Ovary (tissue), 9 donors: ENCODE data around the gene RPA3. TPM values are rescaled to one million over a fixed set of nuclear protein-coding genes. Genes with fewer than 3 reads are reported as not detected.

ENCODE experiments used
- DNase-seq, 5 donors: peaks; one replicate each; pipeline ENCODE4 v3.0.0-alpha.2; 2019 to 2020
- H3K27ac ChIP-seq, 2 donors: fragments of 200-600 bp; one replicate each; pipeline versions ENCODE4 v1.5.1 to v1.8.0; 2019 to 2022
- H3K27me3 ChIP-seq: fragments of 200-600 bp; one replicate; pipeline ENCODE4 v1.8.0; 2022
- H3K36me3 ChIP-seq: fragments of 200-600 bp; sonication (generic); one replicate; pipeline ENCODE4 v1.5.1; 2019
- H3K4me1 ChIP-seq: one replicate; pipeline ENCODE4 v1.8.1; 2013; ENCODE audit warnings: mild to moderate bottlenecking, moderate library complexity; ENCODE audit not compliant: insufficient read depth
- H3K4me3 ChIP-seq: fragments of 200-600 bp; sonication (generic); one replicate; pipeline ENCODE4 v1.5.1; 2017
- H3K9me3 ChIP-seq, 2 donors: fragments of 200-600 bp in 1 of 2; sonication (generic) in 1 of 2; one replicate each; pipeline versions ENCODE4 v1.5.1 to v1.8.1; 2013 to 2019; ENCODE audit warnings: mild to moderate bottlenecking in 1 of 2, moderate library complexity in 1 of 2
- EP300 ChIP-seq: sonication (generic); formaldehyde crosslinking; IDR thresholded peaks from one replicate; pipeline ENCODE4 v1.6.1; 2017; ENCODE audit warnings: antibody characterized with exemption
- POLR2A ChIP-seq: fragments of 450-650 bp; IDR thresholded peaks from one replicate; pipeline ENCODE4 v1.6.1; 2017; ENCODE audit warnings: antibody characterized with exemption, mild to moderate bottlenecking, moderate library complexity
- WGBS, 3 donors: extraction: QIAGEN DNeasy Blood & Tissue Kit in 1 of 3; methylation state at CpG; one replicate each; pipeline versions ENCODE4 v1.1.5 to v1.1.7; 2013 to 2017; 5-methylcytosine and 5-hydroxymethylcytosine counted together
- intact Hi-C, 4 donors: fragments of 100-400 bp; cut with DNase I; formaldehyde crosslinking; loops; one replicate each; pipeline versions ENCODE4 v1.11.0 to v1.15.1; 2022 to 2023
- polyA plus RNA-seq, 2 donors: library from polyadenylated mRNA; stranded (reverse); fragments of 200-250 nt in 1 of 2; fragments of 350-450 nt in 1 of 2; fragmentation: Illumina TruSeq in 1 of 2; extraction: RNeasy Lipid Tissue Mini Kit (QIAGEN cat#74804) in 1 of 2; gene quantifications; one replicate each; pipeline ENCODE4 v1.2.3, GENCODE V29; 2013 to 2014
- total RNA-seq, 7 donors: library from RNA; depleted of rRNA in 2 of 7; stranded (reverse); fragments of >200 nt in 2 of 7; fragmentation: NEBNext Ultra II Directional in 3 of 7; extraction: Animal tissue kit (Norgen Biotek cat#: 25700) in 3 of 7; gene quantifications; one replicate each; pipeline versions ENCODE4 v1.1.0 to v1.2.4, GENCODE V29; 2016 to 2023
- TF ChIP-seq, protein P1 (sequence below), 3 donors: fragments of 450-650 bp in 2 of 3; fragments of 200-600 bp in 1 of 3; IDR thresholded peaks; one replicate each; pipeline versions ENCODE4 v1.5.1 to v1.8.0; 2016 to 2022; ENCODE audit warnings: antibody characterized with exemption in 3 of 3, mild to moderate bottlenecking in 1 of 3
- donor health status: DM: no; HTN: no; CAD: no; lungs with moderate emphysema.
- donor health status: DM: no; HTN: no; CAD: no.
- donor health status: Bipolar disorder and iron deficiency.
- donor health status: DM: yes; HTN: yes; CAD: no.
- donor health status: DM: no; HTN: no; CAD: no.
- donor health status: DM: yes; HTN: yes; CAD: no.

Gene RPA3
- total and polyA plus RNA-seq, 9 donors = 8.6 to 28.6 (median 17.8) TPM

DNA sequence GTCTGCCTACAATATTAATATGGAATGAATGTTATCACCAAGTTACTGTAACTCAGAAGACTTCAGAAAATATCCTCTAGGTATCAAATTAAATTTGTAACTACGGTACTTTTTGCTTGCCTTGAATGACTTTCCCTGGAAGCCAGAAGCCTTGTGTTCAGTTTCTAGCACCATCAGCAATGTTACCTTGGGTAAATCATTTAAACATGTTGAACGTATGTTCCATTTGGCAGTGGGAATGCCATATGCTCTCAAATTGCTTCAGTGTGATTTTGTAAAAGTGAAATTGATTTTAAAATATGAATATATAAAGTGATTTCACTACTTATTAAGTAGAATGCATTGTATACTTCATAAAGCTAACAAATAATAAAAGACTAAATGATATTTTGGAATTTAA, 11.2 kb downstream of the RPA3 start:
- 81 to 89% (median 84%) methylated on average over 2 of the region's 2 CpGs for WGBS, 3 donors
- H3K9me3 ChIP-seq = no peaks in the 10 kb centered on the region
- no peaks in the 10 kb centered on the region for H3K36me3 ChIP-seq
- no peaks in the 10 kb centered on the region for H3K27me3 ChIP-seq
- no peak for TF ChIP-seq POLR2A
- H3K27ac ChIP-seq = no peak overlapping the region
- no peak overlapping the region for H3K4me3 ChIP-seq
- no peak for DNase-seq
- peaks cover 3% of the 10 kb centered on the region for H3K4me1 ChIP-seq
- intact Hi-C loops = no loop called here

DNA sequence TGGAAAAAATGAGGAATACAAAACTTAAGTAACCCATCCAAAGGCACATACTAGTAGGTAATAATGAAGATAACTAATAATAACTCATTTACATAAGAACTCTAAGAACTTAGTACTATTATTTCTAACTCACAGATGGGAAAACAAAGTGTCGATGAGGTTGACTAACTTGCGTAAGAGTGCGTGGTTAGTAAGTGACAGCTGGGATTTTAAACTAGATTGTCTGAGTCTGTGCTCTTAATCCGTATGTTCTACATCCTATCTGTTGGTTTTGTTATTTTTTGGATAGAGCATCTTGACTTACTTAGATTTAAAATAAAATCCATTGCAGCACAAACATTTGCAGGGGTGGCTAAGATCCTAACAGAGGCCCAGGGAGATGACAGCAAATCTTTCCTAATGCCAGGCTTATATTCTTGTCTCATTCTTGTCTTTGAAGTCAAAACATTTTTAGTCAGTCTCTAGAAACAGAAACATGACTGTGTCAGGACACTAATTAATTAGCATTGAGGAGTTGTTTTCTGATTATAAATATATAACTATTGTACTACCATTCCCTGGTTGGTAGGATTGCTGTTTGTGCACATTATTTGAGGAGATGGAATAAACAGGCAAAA, 11.7 kb downstream of the RPA3 start:
- TF ChIP-seq EP300 (no peak), POLR2A (no peak)
- TF ChIP-seq, protein P1, sequence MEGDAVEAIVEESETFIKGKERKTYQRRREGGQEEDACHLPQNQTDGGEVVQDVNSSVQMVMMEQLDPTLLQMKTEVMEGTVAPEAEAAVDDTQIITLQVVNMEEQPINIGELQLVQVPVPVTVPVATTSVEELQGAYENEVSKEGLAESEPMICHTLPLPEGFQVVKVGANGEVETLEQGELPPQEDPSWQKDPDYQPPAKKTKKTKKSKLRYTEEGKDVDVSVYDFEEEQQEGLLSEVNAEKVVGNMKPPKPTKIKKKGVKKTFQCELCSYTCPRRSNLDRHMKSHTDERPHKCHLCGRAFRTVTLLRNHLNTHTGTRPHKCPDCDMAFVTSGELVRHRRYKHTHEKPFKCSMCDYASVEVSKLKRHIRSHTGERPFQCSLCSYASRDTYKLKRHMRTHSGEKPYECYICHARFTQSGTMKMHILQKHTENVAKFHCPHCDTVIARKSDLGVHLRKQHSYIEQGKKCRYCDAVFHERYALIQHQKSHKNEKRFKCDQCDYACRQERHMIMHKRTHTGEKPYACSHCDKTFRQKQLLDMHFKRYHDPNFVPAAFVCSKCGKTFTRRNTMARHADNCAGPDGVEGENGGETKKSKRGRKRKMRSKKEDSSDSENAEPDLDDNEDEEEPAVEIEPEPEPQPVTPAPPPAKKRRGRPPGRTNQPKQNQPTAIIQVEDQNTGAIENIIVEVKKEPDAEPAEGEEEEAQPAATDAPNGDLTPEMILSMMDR (IDR thresholded peaks at IDR 0.05) = no peak
- 86 to 91% (median 89%) methylated on average over 4 of the region's 4 CpGs for WGBS, 3 donors
- H3K9me3 ChIP-seq = no peaks in the 10 kb centered on the region
- peaks cover 3% of the 10 kb centered on the region for H3K4me1 ChIP-seq
- H3K4me3 ChIP-seq = no peak overlapping the region
- intact Hi-C loops = no loop called here
- no peak for DNase-seq
- H3K27ac ChIP-seq = no peak overlapping the region
- H3K36me3 ChIP-seq = no peaks in the 10 kb centered on the region
- no peaks in the 10 kb centered on the region for H3K27me3 ChIP-seq

DNA sequence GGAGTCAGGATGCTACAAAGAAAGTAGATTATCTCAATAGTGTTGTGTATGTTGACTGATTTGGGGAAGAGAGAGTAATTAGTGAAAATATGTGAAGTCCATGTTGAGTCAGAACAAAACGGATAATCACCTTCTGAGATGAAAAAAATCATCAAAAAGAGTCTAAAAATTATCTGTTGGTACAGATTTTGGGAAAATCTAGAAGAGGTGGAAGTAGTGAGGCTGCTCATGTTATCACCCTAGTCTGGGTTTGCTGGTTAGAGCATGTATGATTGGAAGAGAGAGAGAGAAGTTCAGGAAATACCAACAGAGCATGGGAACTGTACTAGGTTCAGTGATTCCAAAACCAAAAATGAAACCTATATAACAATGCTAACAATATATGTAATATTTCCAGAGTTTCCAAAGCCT, 12.3 kb downstream of the RPA3 start:
- Histone ChIP-seq H3K4me3 (no peak overlapping the region), H3K4me1 (peaks cover 3% of the 10 kb centered on the region), H3K9me3 (no peaks in the 10 kb centered on the region), H3K27me3 (no peaks in the 10 kb centered on the region), H3K27ac (no peak overlapping the region), H3K36me3 (no peaks in the 10 kb centered on the region)
- intact Hi-C loops = no loop called here
- 87 to 88% (median 88%) methylated on average over 1 of the region's 1 CpG for WGBS, 3 donors
- no peak for TF ChIP-seq EP300
- TF ChIP-seq POLR2A = no peak
- TF ChIP-seq, protein P1 (IDR thresholded peaks at IDR 0.05) = no peak
- DNase-seq = no peak

DNA sequence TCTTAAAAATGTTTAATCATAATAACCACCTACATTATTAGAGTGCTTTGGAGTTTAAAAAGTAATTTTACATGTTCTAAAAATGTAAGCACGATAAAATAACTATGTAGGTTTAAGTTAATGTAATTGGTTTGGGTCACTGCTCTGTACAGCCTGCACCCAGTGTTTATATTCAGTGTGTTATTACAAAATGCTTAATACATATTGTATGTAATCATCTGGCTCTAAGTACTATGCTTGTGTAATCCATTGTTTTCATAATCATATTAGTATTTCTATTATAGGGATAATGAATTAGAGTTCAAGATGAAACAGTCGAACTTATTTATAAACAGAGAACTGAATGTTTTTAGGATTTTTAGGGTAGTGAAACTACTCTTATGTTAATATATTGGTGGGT, 13.1 kb downstream of the RPA3 start:
- WGBS, 3 donors = 79 to 85% (median 83%) methylated on average over 2 of the region's 2 CpGs
- H3K36me3 ChIP-seq = no peaks in the 10 kb centered on the region
- no peak overlapping the region for H3K4me3 ChIP-seq
- TF ChIP-seq EP300 (no peak), POLR2A (no peak)
- TF ChIP-seq, protein P1 (IDR thresholded peaks at IDR 0.05) = no peak
- intact Hi-C loops = no loop called here
- H3K27me3 ChIP-seq = no peaks in the 10 kb centered on the region
- DNase-seq = no peak
- no peaks in the 10 kb centered on the region for H3K9me3 ChIP-seq
- H3K27ac ChIP-seq = no peak overlapping the region
- H3K4me1 ChIP-seq = peaks cover 3% of the 10 kb centered on the region

DNA sequence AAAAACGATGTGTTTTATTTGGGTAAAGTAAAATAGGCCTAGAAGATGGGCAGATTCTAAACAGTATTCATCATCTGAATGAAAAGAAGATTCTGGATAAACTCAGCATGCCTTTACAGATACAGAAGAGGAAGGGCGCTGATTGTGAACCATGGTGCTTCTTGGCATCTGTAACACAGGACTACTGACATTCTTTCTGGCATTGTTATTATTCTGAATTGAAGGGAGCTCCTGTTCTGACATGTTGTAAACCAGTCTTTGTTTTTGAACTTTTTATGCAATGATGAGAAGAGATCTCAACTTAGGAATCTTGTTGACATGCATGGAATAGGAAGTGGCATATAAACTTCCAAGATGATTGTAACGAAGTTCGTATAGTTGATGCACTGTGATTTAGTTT, 13.5 kb downstream of the RPA3 start:
- intact Hi-C loops = no loop called here
- Histone ChIP-seq H3K27ac (no peak overlapping the region), H3K9me3 (no peaks in the 10 kb centered on the region), H3K36me3 (no peaks in the 10 kb centered on the region), H3K27me3 (no peaks in the 10 kb centered on the region), H3K4me1 (peaks cover 3% of the 10 kb centered on the region), H3K4me3 (no peak overlapping the region)
- TF ChIP-seq EP300 (no peak), POLR2A (no peak)
- TF ChIP-seq, protein P1 (IDR thresholded peaks at IDR 0.05) = no peak
- 93 to 97% (median 96%) methylated on average over 4 of the region's 4 CpGs for WGBS, 3 donors
- DNase-seq = no peak
